Activated naive CD4-positive, alpha-beta T cell treated with anti-CD3 and anti-CD28 coated beads, Interleukin-2, amount 50 U/mL, for 72 hours (primary cell): ENCODE measurements around the gene MAMDC4. TPM values are rescaled to one million over a fixed set of nuclear protein-coding genes. Genes with fewer than 3 reads are reported as not detected.

Source experiments
- ATAC-seq, 2 donors: fragments of 150-1000 bp; cut with Tn5 transposase; 2 replicates each; pipeline ENCODE4 v1.10.0; 2021; ENCODE audit warnings: mild to moderate bottlenecking in 2 of 2, moderate library complexity in 2 of 2
- DNase-seq, 2 donors: peaks; one replicate each; pipeline ENCODE4 v3.0.0; 2021 to 2022; ENCODE audit warnings: low spot score in 2 of 2
- H3K27ac Mint-ChIP-seq, 2 donors: one replicate each; pipeline ENCODE4 v1.8.0; 2022; ENCODE audit warnings: mild to moderate bottlenecking in 2 of 2, mixed read lengths in 2 of 2
- H3K36me3 Mint-ChIP-seq, 2 donors: one replicate each; pipeline ENCODE4 v1.8.0; 2022; ENCODE audit warnings: mixed read lengths in 2 of 2
- H3K9me3 Mint-ChIP-seq, 2 donors: one replicate each; pipeline ENCODE4 v1.8.0; 2022; ENCODE audit warnings: mixed read lengths in 2 of 2
- total RNA-seq, 2 donors: library from RNA; stranded (reverse); gene quantifications; one replicate each; pipeline ENCODE4 v1.2.3, GENCODE V29; 2022

The MAMDC4 gene
- total RNA-seq, 2 donors from 2014 or later = 17.7 to 21.5 TPM

DNA sequence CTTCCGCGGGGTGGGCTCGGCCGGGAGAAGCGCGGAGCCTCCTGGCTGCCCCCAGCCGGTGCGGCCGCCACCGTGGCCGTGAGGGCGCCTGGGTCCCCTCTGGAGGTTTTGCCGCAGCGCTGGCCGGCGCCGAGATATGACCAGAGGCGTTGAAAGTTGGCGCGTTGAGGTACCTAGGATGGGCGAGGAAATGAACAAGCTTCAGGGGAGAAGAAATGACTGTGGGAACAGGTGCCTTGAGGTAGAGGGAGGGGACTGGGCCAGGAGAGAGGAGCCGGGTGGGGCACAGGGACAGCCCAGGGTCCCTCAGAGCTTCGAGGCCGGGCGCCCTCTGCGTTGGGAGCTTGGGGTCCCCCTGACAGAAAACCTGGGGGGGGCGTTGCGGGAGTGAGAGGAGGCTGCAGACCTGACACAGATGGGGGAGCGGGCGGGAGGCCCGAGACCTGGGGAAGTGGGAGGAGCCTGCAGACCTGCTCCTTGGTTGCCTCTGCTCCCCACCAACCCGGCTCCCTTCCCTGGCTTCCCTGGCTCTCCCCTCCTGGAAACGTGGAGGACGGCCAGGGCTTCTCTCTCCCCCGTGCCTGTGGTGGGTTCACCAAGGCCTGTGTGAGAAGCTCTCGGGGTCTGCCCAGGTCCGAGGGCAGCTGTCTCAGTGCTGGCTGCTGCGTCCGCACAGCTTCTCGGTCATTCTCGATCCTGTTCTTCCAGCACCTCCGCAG lies 30.2 kb upstream of the MAMDC4 start:
- DNase-seq (no peak), ATAC-seq (no peak)
- peaks cover 0 to 6% of the 10 kb centered on the region in 2 donors for H3K36me3 Mint-ChIP-seq
- no peak overlapping the region for H3K27ac Mint-ChIP-seq
- H3K9me3 Mint-ChIP-seq = no peaks in the 10 kb centered on the region

DNA sequence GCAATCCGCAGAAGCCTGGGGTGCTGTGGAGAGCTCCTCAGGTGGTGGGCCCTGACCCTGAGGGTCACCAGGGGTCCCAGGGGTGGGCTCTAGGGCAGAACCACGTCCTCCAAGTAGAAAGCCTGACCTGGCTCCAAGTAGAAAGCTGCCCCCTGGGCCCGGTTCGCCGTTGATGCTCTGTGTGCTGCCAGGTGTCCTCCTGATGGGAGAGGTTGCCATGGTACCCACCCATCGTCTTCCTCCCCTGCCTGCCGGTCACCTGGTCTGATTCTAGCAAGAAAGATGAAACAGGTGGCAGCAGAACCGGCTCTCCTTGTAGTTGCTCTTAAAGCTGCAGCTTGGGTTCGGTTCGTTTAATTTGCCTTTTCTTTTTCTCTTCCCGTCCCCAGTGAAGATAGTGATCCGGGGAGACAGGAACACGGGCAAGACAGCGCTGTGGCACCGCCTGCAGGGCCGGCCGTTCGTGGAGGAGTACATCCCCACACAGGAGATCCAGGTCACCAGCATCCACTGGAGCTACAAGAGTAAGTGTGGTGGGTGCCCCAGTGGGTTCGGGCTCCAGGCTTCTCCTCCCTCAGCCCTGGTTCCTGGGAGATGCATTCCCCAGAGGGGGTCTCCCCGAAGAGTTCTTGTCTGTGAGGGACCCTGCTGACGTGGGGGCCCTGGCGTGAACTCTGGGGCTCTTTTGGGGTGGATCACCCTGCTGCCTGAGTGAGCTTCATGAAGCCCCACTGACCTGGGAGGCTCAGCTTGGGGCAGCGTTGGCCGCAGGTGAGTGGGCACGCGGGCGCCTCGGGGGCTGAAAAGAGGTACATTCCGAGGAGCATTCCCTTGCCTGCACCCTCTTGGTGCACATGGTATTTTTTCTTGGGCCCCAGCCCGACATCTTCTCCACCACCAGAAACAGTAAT lies 28.8 kb upstream of the MAMDC4 start:
- H3K27ac Mint-ChIP-seq = no peak overlapping the region
- ATAC-seq (no peak), DNase-seq (peak in 1 of 2 donors; percentile 52)
- no peaks in the 10 kb centered on the region for H3K9me3 Mint-ChIP-seq
- H3K36me3 Mint-ChIP-seq = peaks cover 0 to 6% of the 10 kb centered on the region in 2 donors

DNA sequence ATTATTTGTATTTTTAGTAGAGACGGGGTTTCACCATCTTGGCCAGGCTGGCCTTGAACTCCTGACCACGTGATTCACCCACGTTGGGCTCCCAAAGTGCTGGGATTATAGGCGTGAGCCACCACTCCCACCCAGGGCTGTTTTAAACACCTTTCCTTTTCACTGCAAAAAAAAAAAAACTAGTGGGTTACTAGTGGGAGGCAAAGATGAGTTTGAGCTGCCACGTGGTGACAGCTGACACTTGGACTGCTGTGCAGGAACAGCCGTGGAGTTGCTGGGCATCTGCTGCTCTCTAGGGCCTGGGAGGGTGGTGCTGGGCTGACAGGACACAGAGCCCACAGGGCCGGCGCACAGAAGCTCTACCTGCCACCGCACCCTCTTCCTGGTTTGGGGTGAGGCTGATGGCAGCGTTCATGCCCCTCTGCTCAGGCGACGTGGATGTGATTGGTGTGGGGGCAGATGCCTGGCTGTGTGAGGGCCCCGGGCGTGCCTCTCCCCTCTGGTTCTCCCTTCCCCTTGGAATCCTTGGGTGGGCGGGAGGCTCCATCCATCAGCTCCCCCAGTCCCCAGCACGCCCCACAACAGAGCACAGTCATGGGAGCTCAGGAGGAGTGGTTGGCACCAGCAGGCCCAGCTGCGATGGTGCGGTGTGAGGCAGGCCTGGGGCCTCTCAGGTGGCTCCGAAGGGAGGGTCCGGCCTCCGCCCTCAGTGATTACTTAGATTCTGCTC lies 27.5 kb upstream of the MAMDC4 start:
- Mint-ChIP-seq H3K27ac (no peak overlapping the region), H3K36me3 (peaks cover 0 to 6% of the 10 kb centered on the region in 2 donors), H3K9me3 (no peaks in the 10 kb centered on the region)
- ATAC-seq (no peak), DNase-seq (peak in 1 of 2 donors; percentile 49)

DNA sequence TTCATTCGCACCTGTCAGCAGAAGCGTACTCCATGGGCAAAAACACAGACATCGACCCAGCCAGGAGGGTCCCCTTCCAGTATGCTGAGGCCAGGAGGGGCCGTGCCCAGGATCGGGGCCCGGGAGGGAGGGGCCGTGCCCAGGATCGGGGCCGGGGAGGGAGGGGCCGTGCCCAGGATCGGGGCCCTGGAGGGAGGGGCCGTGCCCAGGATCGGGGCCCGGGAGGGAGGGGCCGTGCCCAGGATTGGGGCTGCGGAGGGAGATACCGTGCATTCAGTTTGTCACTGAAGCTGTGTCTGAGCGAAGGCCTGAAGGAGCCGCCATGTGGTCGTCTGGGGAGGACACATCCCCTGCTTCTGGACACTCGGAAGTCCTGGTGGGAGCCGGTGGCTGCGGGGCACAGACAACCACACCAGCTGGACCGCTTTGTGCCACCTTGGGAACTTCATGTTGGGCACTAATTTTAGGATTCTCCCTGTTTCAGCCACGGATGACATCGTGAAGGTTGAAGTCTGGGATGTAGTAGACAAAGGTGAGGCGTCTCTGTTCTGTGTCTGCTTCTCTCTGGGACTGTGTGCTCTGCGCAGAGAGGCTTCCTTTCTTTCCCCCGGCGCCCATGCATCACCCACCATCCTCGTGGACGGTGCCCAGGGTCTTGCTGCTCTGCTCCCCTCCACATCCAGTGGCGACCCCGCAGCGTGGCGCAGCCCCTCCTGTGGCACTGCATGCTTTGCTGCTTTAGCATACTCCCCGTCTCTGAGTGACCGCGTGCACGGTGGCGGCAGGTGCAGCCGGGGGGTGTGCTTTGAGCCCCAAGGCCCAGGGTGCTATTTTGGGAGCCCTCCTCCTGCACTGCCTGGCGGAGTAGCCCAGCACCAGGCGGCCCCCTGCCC lies 26.6 kb upstream of the MAMDC4 start:
- H3K27ac Mint-ChIP-seq = no peak overlapping the region
- peaks cover 0 to 6% of the 10 kb centered on the region in 2 donors for H3K36me3 Mint-ChIP-seq
- H3K9me3 Mint-ChIP-seq = no peaks in the 10 kb centered on the region
- ATAC-seq = no peak
- no peak for DNase-seq

DNA sequence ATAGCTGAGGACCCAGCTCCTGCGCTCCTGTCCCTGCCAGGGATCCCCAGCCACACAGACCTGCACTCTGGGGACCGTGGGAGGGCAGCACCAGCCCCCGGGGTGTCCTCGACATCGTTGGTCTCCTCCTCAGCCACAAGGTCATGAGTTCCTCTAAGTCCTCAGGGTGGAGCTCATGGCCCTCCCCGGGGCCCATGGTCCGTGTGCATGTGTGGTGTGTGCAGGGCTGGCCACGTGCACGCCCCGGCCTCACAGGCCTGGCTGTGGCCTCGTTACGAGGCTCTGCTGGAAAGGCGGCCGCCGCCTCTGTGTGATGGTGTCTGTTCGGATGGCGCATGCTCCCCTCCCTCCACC lies 26.0 kb upstream of the MAMDC4 start:
- peaks cover 0 to under 1% of the 10 kb centered on the region in 2 donors for H3K36me3 Mint-ChIP-seq
- ATAC-seq = no peak

DNA sequence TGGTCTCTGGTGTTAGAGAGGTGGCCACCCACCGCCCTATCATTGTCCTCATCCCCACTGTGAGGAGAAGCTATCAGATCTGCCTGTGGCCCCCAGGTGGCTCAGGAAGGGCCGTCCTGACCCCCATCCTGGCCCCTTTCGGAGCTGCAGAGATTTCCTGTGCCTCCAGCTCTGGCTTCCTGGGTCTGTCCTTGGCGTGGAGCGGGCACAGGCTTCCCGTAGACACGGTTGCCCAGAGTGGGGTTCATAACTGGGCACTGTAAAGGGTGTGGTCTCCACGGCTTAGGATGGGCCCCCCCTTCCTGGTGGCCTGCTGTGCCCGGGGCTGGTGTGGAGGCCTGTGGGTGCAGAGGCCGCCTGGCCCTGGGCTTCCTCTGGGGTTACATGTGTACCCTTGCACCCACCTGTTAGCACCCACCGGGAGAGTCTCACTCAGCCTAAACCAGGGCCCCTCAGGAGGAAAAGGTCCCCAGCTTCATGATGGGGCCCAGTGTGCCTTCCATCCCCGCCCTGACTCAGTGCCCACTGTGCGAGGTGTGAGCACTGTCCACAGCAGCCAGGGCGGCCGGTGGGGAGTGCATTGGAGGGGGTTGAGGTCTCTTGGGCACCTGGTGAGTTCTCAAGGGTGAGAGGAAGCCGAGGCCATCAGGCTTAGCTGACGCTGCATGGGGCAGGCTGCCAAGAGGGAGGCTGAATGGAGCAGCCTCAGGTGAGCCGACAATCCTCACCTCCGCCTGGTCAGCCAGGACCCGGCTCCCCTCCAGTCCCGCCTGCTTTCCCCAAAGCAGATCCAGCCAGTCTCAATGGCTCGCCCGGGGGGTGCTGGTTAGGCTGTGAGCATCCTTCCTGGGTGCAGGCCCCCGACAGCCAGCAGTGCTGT lies 25.2 kb upstream of the MAMDC4 start:
- H3K27ac Mint-ChIP-seq = no peak overlapping the region
- ATAC-seq = no peak
- no peaks in the 10 kb centered on the region for H3K36me3 Mint-ChIP-seq
- no peaks in the 10 kb centered on the region for H3K9me3 Mint-ChIP-seq
- no peak for DNase-seq

More for the DNA sequence above, 26.0 kb upstream of the MAMDC4 start:
- no peak overlapping the region for H3K27ac Mint-ChIP-seq
- no peaks in the 10 kb centered on the region for H3K9me3 Mint-ChIP-seq
- DNase-seq = no peak

DNA sequence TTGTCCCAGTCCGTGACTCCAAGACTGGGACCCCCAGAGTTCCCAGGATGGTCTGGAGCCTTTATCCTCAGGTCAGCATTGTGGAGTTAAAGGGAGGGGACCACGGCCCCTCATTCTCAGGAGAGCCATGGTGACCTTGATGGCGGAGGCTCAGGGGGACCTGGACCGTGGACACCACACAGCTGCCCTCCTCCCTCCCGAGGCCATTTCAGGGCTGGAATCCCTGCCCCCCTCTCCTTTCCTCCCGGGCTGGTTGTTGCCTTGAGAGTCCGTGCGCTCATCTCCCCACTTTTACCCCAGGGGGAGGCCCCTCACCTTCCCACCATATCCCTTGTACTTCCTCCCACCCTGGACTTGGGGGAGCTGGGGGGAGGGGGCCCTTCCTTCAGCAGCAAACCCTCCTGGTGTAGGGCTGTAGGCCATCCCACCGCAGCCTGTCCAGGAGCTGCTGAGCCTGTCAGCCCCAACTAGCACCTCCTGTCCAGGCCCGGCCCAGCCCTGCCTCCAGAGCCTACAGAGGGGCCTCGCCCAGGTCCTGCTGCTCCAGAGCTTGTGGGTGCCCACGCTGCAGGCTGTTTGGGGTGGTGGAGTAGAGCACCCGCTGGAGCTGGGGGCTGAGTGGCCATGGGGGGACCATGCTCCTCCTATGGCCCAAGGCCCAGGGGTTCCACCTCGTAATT lies 24.2 kb upstream of the MAMDC4 start:
- Mint-ChIP-seq H3K9me3 (no peaks in the 10 kb centered on the region), H3K36me3 (no peaks in the 10 kb centered on the region), H3K27ac (no peak overlapping the region)
- DNase-seq (no peak), ATAC-seq (no peak)

DNA sequence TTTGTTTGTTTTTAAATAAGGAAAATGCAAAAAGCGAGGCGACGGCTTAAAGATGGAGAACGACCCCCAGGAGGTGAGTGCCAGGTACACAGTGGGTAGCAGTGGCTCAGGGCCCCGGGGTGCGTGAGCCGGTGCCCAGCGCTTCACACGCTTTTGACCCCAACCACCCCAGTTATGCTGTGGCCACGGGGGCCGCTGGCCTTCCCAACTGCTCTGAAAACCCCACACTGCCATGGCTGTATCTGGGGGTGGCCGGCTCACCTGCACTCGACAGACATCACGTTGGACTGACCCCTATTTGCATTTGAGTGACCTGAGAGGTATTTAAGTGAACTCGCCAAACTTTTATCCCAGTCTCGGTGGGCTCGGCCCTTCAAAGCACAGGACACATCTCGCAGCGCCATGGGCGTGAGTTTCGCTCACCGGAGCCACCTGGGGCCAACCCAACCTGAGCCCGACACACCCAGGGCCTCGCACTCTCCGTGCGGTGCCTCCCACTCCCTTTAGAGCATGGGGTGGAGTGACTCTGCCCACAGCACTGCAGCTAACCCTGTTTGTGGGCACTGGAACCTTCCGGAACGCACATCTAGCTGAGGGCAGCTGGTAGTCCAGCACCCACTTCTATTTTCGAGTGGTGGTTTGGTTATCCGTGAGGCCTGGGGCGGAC lies 23.5 kb upstream of the MAMDC4 start:
- Mint-ChIP-seq H3K9me3 (no peaks in the 10 kb centered on the region), H3K36me3 (no peaks in the 10 kb centered on the region), H3K27ac (no peak overlapping the region)
- ATAC-seq (no peak), DNase-seq (no peak)

DNA sequence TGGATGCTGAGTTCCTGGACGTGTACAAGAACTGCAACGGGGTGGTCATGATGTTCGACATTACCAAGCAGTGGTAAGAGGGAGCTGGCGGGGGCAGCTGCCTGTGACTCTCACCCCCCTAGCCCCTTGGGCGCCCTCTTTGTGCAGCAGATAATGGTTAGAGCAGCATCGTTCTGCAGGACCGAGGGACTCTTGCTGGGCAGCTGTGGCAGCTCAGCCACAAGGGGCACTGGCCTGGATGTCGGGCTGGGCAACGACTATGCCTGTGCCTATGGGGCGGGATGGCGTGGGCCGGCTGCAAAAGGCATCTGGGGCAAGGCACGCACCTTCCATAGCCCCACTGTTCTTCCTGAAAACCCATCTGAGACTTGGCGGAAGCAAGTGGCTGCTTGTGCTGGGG lies 22.7 kb upstream of the MAMDC4 start:
- ATAC-seq (no peak), DNase-seq (peak in 1 of 2 donors; percentile 55)
- no peaks in the 10 kb centered on the region for H3K36me3 Mint-ChIP-seq
- no peaks in the 10 kb centered on the region for H3K9me3 Mint-ChIP-seq
- peak overlapping the region in 1 of 2 donors; percentile 54 for H3K27ac Mint-ChIP-seq

DNA sequence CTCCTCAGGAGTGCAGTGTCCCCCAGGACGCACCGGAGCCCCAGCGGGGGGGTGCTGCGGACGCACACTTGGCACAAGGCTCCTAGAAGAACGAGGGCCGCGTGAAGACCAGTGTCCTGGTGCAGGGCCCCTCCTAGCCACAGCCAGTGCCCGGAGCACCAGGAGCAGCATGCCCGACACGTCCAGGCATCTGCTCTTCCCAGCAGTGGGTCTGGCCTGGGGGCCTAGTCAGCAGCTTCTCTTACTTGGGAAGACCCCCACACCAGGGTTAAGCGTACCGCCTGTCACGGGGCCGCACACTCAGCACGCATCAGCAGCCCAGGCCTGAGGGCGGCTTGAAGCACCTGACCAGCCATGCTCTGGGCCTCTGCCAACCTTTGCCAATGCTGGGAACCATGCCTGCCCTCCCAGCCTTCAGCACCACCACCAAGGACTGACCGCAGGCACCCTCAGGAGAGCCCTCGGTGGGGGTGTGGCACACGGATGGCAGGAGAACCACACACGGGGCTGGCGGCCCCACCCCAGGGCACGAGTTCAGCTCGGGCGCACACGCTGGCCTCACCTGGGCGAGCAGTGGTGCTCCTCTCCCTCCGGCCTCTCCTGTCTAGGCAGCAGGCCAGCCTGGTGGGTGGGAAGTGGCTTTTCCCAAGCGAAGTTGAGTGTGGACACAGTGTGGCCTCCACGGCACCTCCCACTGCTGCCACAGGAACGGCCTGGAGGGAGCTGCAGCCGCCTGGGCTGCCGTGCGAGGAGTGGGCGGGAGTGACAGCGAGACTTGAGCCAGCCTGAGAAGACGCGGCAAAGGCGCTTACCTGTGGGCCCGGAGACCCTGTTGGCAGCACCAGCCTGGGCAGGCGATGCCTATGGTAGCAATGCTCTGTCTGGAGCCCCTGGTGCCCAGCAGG lies 21.9 kb upstream of the MAMDC4 start:
- H3K27ac Mint-ChIP-seq = peak overlapping the region in 1 of 2 donors; percentile 61
- DNase-seq (peak in 1 of 2 donors; percentile 49), ATAC-seq (no peak)
- no peaks in the 10 kb centered on the region for H3K36me3 Mint-ChIP-seq
- H3K9me3 Mint-ChIP-seq = no peaks in the 10 kb centered on the region

DNA sequence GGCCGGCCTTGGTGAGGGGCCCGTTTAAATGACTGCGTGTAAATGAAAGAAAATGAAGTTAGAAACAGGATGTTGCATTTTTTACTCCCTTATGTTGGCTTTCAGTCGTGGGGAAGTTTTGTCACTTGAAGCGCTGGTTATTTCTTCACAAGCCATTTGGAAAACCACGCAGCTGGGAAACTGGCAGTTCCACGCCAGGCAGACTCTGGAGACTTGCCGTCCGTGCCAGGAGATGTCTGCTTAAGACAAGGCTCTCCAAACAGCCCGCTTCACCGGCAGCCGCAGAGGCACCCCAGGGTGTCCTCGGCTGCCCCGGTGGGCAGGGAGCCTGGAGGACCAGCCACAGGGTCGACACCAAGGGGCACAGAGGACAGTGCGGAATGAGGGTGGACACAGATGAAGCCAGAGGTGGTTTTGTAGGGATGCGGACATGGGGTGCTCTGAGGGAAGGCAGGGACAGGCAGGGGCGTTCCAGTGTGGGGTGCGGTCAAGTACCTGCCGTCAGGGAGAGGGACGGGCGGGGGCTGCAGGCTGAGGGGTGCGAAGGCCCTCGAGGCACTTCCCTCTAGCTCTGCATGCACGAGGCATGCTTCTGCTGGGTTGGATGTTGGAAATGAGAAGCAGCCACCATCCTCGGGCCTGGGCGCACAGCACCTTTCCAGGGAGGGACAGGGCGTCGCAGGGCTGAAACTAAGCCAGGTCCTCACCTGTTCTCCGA lies 21.0 kb upstream of the MAMDC4 start:
- Mint-ChIP-seq H3K27ac (peak overlapping the region in 1 of 2 donors; percentile 61), H3K9me3 (no peaks in the 10 kb centered on the region), H3K36me3 (no peaks in the 10 kb centered on the region)
- ATAC-seq = no peak
- no peak for DNase-seq

DNA sequence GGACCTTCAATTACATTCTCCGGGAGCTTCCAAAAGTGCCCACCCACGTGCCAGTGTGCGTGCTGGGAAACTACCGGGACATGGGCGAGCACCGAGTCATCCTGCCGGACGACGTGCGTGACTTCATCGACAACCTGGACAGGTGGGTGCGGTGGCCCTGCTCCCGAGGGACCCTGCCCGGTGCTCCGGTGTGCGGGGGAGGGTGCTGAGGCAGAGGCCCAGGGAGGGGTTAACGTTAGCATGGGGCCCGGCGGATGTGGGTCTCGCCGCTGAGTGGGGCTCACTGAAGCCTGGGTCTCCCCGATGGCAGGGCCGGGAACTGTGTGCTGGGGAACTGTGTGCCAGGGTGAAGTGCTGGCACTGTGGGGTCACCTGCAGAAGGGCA lies 20.4 kb upstream of the MAMDC4 start:
- Mint-ChIP-seq H3K36me3 (no peaks in the 10 kb centered on the region), H3K27ac (no peak overlapping the region), H3K9me3 (no peaks in the 10 kb centered on the region)
- ATAC-seq = no peak
- no peak for DNase-seq

DNA sequence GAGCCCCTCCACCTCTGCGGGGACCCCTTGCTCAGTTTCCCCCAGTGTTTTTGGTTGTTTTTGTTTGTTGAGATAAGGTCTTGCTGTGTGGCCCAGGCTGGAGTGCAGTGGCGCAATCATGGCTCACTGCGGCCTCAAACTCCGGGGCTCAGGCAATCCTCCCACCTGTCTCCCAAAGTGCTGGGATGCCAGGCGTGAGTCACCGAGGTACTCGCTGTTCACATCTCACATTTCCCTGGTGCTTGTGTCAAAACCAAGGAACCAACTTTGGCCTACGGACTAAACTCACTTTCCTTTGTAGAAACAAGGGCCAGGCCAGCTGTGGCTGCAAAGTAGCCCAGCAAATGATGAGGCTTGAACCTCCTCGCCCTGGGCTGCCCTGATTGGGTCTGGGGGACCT lies 19.6 kb upstream of the MAMDC4 start:
- ATAC-seq (no peak), DNase-seq (no peak)
- H3K36me3 Mint-ChIP-seq = no peaks in the 10 kb centered on the region
- H3K27ac Mint-ChIP-seq = no peak overlapping the region
- no peaks in the 10 kb centered on the region for H3K9me3 Mint-ChIP-seq
